ENCODE results near the gene RNF130.

Gene RNF130

DNA sequence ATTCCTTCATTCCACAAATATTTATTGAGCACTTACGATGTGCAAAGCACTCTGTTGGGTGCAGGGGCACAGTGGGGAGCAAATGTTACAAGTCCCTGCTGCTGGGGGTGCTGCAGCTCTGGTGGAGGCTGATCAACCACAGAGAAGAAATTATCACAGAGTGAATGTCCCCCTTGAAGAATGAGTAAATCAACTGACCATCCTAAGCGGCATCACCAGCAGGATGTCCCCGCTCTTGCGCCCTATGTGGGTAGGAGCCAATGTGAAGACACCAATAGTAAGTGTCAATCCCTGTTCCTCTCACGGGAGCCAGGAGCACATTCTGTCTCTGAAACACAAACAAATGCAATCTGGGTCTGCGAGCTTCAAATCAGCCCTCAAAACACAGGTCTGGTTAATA lies 116.5 kb downstream of the RNF130 start:
- no peak overlapping the region for H3K4me3 ChIP-seq (ENCODE audit: low read depth, low read length)
- CTCF ChIA-PET = interaction anchor here (0.6 kb wide), 1 partner anchor 102 kb away, joined by 4 read pairs; no protein-coding TSS in a partner anchor
- H3K4me1 ChIP-seq (ENCODE audit: control insufficient read depth, insufficient read depth, low read length) = no peaks in the 10 kb centered on the region
- no peaks in the 10 kb centered on the region for H3K9me3 ChIP-seq (ENCODE audit: control insufficient read depth, insufficient read depth, low read depth, low read length)
- no peak for TF ChIP-seq ZNF629 (tag by site-specific recombination; IDR thresholded peaks at IDR 0.05)
- TF ChIP-seq ZIC2 (tag by site-specific recombination; IDR thresholded peaks at IDR 0.05) = peak; percentile 63
- peaks cover 3 to 9% of the 10 kb centered on the region in 2 experiments for H3K36me3 ChIP-seq (ENCODE audit: control insufficient read depth in 2 of 2, insufficient read depth in 1 of 2, low read length in 2 of 2)
- POLR2A ChIA-PET = no interaction called here
- no peak overlapping the region for H3K27ac ChIP-seq (ENCODE audit: extremely low read depth, low read depth, low read length)

DNA sequence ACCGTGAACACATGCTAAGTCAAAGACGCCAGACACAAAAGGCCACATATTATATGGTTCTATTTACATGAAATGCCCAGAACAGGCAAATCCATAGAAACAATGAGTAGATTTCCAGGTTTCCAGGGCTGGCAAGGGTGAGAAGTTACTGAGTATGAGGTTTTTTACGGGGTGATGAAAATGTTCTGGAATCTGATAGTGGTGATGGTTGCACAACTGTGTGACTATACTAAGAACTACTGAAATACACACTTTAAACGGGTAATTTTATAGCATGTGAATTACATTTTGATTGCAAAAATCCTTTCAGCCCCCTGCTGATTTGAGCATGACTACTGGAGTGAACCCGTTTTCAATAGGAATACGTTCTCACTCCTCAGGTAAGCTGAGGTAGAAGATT lies 117.1 kb downstream of the RNF130 start:
- Histone ChIP-seq H3K9me3 (ENCODE audit: control insufficient read depth, insufficient read depth, low read depth, low read length) (no peaks in the 10 kb centered on the region), H3K27ac (ENCODE audit: extremely low read depth, low read depth, low read length) (no peak overlapping the region), H3K36me3 (ENCODE audit: control insufficient read depth in 2 of 2, insufficient read depth in 1 of 2, low read length in 2 of 2) (peaks cover 3 to 9% of the 10 kb centered on the region in 2 experiments), H3K4me3 (ENCODE audit: low read depth, low read length) (no peak overlapping the region), H3K4me1 (ENCODE audit: control insufficient read depth, insufficient read depth, low read length) (no peaks in the 10 kb centered on the region)
- ChIA-PET CTCF (interaction anchor here (0.6 kb wide), 1 partner anchor 103 kb away, joined by 4 read pairs; no protein-coding TSS in a partner anchor), POLR2A (no interaction called here)
- TF ChIP-seq EGR2 (tag by site-specific recombination; IDR thresholded peaks at IDR 0.05; ENCODE audit: low read depth) = no peak
- no peak for TF ChIP-seq ZNF2 (tag by site-specific recombination; IDR thresholded peaks at IDR 0.05)
- TF ChIP-seq, protein P1, sequence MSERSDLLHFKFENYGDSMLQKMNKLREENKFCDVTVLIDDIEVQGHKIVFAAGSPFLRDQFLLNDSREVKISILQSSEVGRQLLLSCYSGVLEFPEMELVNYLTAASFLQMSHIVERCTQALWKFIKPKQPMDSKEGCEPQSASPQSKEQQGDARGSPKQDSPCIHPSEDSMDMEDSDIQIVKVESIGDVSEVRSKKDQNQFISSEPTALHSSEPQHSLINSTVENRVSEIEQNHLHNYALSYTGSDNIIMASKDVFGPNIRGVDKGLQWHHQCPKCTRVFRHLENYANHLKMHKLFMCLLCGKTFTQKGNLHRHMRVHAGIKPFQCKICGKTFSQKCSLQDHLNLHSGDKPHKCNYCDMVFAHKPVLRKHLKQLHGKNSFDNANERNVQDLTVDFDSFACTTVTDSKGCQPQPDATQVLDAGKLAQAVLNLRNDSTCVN (tag by site-specific recombination; optimal IDR thresholded peaks at IDR 0.05) = no peak
- TF ChIP-seq MYNN (tag by site-specific recombination; IDR thresholded peaks at IDR 0.05; ENCODE audit: borderline replicate concordance) = no peak
- no peak for TF ChIP-seq ZNF140 (tag by site-specific recombination; IDR thresholded peaks at IDR 0.05)
- TF ChIP-seq, protein P2, sequence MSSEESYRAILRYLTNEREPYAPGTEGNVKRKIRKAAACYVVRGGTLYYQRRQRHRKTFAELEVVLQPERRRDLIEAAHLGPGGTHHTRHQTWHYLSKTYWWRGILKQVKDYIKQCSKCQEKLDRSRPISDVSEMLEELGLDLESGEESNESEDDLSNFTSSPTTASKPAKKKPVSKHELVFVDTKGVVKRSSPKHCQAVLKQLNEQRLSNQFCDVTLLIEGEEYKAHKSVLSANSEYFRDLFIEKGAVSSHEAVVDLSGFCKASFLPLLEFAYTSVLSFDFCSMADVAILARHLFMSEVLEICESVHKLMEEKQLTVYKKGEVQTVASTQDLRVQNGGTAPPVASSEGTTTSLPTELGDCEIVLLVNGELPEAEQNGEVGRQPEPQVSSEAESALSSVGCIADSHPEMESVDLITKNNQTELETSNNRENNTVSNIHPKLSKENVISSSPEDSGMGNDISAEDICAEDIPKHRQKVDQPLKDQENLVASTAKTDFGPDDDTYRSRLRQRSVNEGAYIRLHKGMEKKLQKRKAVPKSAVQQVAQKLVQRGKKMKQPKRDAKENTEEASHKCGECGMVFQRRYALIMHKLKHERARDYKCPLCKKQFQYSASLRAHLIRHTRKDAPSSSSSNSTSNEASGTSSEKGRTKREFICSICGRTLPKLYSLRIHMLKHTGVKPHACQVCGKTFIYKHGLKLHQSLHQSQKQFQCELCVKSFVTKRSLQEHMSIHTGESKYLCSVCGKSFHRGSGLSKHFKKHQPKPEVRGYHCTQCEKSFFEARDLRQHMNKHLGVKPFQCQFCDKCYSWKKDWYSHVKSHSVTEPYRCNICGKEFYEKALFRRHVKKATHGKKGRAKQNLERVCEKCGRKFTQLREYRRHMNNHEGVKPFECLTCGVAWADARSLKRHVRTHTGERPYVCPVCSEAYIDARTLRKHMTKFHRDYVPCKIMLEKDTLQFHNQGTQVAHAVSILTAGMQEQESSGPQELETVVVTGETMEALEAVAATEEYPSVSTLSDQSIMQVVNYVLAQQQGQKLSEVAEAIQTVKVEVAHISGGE (tag by site-specific recombination; conservative IDR thresholded peaks at IDR 0.05; ENCODE audit: low read depth) = no peak
- no peak for TF ChIP-seq ZNF48 (tag by site-specific recombination; IDR thresholded peaks at IDR 0.05)

DNA sequence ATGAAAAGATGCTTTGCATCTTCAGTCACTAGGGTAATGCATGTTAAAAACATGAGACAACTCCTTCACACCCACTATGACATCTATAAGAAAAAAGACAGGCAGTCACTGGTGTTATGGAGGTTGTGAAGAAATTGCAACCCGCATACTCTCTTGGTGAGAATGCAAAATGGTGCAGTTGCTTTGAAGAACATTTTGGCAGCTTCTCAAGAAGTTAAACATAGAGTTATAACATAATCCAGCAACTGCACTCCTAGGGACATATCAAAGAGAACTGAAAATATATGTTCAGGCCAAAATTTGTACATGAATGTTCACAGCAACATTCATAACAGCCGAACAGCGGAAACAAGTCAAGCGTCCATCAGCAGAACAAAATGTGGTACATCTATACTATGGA lies 117.6 kb downstream of the RNF130 start:
- Histone ChIP-seq H3K4me3 (ENCODE audit: low read depth, low read length) (no peak overlapping the region), H3K4me1 (ENCODE audit: control insufficient read depth, insufficient read depth, low read length) (no peaks in the 10 kb centered on the region), H3K27ac (ENCODE audit: extremely low read depth, low read depth, low read length) (no peak overlapping the region), H3K36me3 (ENCODE audit: control insufficient read depth in 2 of 2, insufficient read depth in 1 of 2, low read length in 2 of 2) (peaks cover 3 to 9% of the 10 kb centered on the region in 2 experiments), H3K9me3 (ENCODE audit: control insufficient read depth, insufficient read depth, low read depth, low read length) (no peaks in the 10 kb centered on the region)
- POLR2A ChIA-PET = no interaction called here
- CTCF ChIA-PET = no interaction called here
- no peak for TF ChIP-seq ZNF157 (tag by site-specific recombination; IDR thresholded peaks at IDR 0.05)
- TF ChIP-seq BCL11A (tag by site-specific recombination; IDR thresholded peaks at IDR 0.05; ENCODE audit: low read depth) = no peak
- no peak for TF ChIP-seq ZNF292 (tag by site-specific recombination; IDR thresholded peaks at IDR 0.05; ENCODE audit: borderline replicate concordance, low read depth)
- no peak for TF ChIP-seq ZNF248 (tag by site-specific recombination; IDR thresholded peaks at IDR 0.05)
- no peak for TF ChIP-seq ZNF561 (tag by site-specific recombination; IDR thresholded peaks at IDR 0.05; ENCODE audit: borderline replicate concordance)
- TF ChIP-seq ZNF341 (tag by site-specific recombination; IDR thresholded peaks at IDR 0.05; ENCODE audit: low read depth) = no peak
- no peak for TF ChIP-seq ZNF184 (tag by site-specific recombination; IDR thresholded peaks at IDR 0.05)
- TF ChIP-seq, protein P3, sequence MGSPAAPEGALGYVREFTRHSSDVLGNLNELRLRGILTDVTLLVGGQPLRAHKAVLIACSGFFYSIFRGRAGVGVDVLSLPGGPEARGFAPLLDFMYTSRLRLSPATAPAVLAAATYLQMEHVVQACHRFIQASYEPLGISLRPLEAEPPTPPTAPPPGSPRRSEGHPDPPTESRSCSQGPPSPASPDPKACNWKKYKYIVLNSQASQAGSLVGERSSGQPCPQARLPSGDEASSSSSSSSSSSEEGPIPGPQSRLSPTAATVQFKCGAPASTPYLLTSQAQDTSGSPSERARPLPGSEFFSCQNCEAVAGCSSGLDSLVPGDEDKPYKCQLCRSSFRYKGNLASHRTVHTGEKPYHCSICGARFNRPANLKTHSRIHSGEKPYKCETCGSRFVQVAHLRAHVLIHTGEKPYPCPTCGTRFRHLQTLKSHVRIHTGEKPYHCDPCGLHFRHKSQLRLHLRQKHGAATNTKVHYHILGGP (tag by site-specific recombination; IDR thresholded peaks at IDR 0.05) = no peak
- no peak for TF ChIP-seq ZNF549 (tag by site-specific recombination; IDR thresholded peaks at IDR 0.05)
- TF ChIP-seq ZNF830 (tag by site-specific recombination; IDR thresholded peaks at IDR 0.05; ENCODE audit: low read depth) = no peak
- no peak for TF ChIP-seq ZNF558 (tag by site-specific recombination; IDR thresholded peaks at IDR 0.05)
- no peak for TF ChIP-seq ZNF707 (tag by site-specific recombination; IDR thresholded peaks at IDR 0.05)
- TF ChIP-seq ZNF302 (tag by site-specific recombination; IDR thresholded peaks at IDR 0.05; ENCODE audit: low read depth) = no peak
- TF ChIP-seq YY1 (tag by site-specific recombination; IDR thresholded peaks at IDR 0.05) = no peak
- TF ChIP-seq TRIM28 (IDR thresholded peaks at IDR 0.05; ENCODE audit: borderline replicate concordance, low read length) = no peak
- no peak for TF ChIP-seq ZNF837 (tag by site-specific recombination; IDR thresholded peaks at IDR 0.05)
- no peak for TF ChIP-seq ZNF658 (tag by site-specific recombination; IDR thresholded peaks at IDR 0.05)

Data from HEK293 (cell line).